ENCODE results near the gene METAP1. TPM values are rescaled to one million over a fixed set of nuclear protein-coding genes. Genes with fewer than 3 reads are reported as not detected.

METAP1 gene
- total and polyA plus RNA-seq, 4 donors = 9.5 to 16.9 (median 13.4) TPM

DNA sequence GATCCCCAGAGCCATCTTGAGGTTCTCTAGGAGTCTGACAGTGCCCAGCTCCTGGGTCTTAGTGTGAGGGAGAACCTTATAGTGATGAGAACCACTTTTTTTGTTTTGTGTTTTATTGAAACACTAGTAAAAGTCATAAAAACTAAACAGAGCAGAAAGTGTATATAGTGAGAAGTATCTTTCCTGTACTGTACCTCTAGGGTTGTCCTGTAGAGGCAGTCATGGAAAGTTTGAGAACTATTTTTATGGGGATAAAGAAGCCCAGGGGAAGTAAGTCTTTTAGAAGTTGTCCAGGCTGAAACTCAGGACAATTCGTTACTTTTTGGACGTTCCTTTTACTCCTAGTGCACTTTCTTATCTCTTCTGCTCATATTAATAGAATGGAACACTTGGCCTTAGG lies 52.2 kb downstream of the METAP1 start:
- no peaks in the 10 kb centered on the region for H3K27me3 ChIP-seq (ENCODE audit: control insufficient read depth in 4 of 4, insufficient read depth in 4 of 4, low read length in 3 of 4)
- DNase-seq (ENCODE audit: low spot score) = no peak
- H3K27ac ChIP-seq (ENCODE audit: low read depth in 1 of 2, low read length in 2 of 2) = no peak overlapping the region
- no peak overlapping the region for H3K9ac ChIP-seq (ENCODE audit: low read depth in 1 of 2, low read length in 2 of 2)
- H3K4me1 ChIP-seq (ENCODE audit: control insufficient read depth in 4 of 4, insufficient read depth in 4 of 4, low read length in 3 of 4) = no peaks in the 10 kb centered on the region
- H3K36me3 ChIP-seq (ENCODE audit: control insufficient read depth in 4 of 4, insufficient read depth in 3 of 4, low read depth in 1 of 4, low read length in 3 of 4) = peaks cover 2 to 20% (median 5%) of the 10 kb centered on the region in 4 donors
- H3K4me3 ChIP-seq (ENCODE audit: low read depth in 1 of 3, low read length in 3 of 3) = no peak overlapping the region
- 91% methylated on average over 2 of the region's 2 CpGs for WGBS
- no peak for TF ChIP-seq SP1 (IDR thresholded peaks at IDR 0.05)
- no peak for TF ChIP-seq HNF4G (IDR thresholded peaks at IDR 0.05)
- no peak for TF ChIP-seq YY1 (IDR thresholded peaks at IDR 0.05)
- H3K9me3 ChIP-seq (ENCODE audit: control insufficient read depth in 4 of 4, low read length in 3 of 4) = no peaks in the 10 kb centered on the region

- no peak for DNase-seq (ENCODE audit: low spot score)
- H3K9ac ChIP-seq (ENCODE audit: low read depth in 1 of 2, low read length in 2 of 2) = no peak overlapping the region
- TF ChIP-seq RXRA (IDR thresholded peaks at IDR 0.05) = no peak
- TF ChIP-seq JUND (IDR thresholded peaks at IDR 0.05) = no peak
- TF ChIP-seq FOXA2 (IDR thresholded peaks at IDR 0.05) = no peak
- TF ChIP-seq, protein P1, sequence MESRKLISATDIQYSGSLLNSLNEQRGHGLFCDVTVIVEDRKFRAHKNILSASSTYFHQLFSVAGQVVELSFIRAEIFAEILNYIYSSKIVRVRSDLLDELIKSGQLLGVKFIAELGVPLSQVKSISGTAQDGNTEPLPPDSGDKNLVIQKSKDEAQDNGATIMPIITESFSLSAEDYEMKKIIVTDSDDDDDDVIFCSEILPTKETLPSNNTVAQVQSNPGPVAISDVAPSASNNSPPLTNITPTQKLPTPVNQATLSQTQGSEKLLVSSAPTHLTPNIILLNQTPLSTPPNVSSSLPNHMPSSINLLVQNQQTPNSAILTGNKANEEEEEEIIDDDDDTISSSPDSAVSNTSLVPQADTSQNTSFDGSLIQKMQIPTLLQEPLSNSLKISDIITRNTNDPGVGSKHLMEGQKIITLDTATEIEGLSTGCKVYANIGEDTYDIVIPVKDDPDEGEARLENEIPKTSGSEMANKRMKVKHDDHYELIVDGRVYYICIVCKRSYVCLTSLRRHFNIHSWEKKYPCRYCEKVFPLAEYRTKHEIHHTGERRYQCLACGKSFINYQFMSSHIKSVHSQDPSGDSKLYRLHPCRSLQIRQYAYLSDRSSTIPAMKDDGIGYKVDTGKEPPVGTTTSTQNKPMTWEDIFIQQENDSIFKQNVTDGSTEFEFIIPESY (IDR thresholded peaks at IDR 0.05) = no peak
- TF ChIP-seq NR2F2 (IDR thresholded peaks at IDR 0.05) = no peak
- TF ChIP-seq FOXA1 (IDR thresholded peaks at IDR 0.05) = no peak
- H3K9me3 ChIP-seq (ENCODE audit: control insufficient read depth in 4 of 4, low read length in 3 of 4) = no peaks in the 10 kb centered on the region
- H3K4me1 ChIP-seq (ENCODE audit: control insufficient read depth in 4 of 4, insufficient read depth in 4 of 4, low read length in 3 of 4) = peaks cover 0 to 5% (median under 1%) of the 10 kb centered on the region in 4 donors
- H3K27me3 ChIP-seq (ENCODE audit: control insufficient read depth in 4 of 4, insufficient read depth in 4 of 4, low read length in 3 of 4) = no peaks in the 10 kb centered on the region
- no peak overlapping the region for H3K4me3 ChIP-seq (ENCODE audit: low read depth in 1 of 3, low read length in 3 of 3)
- no peak overlapping the region for H3K27ac ChIP-seq (ENCODE audit: low read depth in 1 of 2, low read length in 2 of 2)
- peaks cover 2 to 20% (median 7%) of the 10 kb centered on the region in 4 donors for H3K36me3 ChIP-seq (ENCODE audit: control insufficient read depth in 4 of 4, insufficient read depth in 3 of 4, low read depth in 1 of 4, low read length in 3 of 4)
Observed at GRCh38 chr4:99052902-99053301, 57.4 kb downstream of the METAP1 start.

DNA sequence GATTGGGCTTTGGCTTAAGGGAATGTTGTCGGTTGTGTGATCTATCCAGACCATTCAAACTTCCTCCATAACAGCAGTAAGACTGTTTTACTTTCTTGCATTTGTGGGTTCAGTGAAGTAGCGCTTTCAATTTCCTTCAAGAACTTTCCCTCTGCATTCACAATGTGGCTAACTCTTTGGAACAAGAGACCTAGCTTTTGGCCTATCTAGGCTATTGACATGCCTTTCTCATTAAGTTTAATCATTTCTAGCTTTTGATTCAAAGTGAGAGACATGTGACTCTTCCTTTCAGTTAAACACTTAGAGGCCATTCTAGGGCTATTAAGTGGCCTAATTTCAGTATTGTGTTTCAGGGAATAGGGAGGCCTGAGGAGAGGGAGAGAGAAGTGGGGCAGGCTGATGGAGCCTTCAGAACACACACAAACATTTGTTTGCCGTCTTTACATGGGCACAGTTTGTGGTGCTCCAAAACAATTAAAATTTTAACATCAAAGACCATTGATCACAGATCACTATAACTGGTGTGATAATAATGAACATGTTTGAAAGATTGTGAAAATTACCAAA lies 59.0 kb downstream of the METAP1 start:
- peaks cover 0 to 5% (median under 1%) of the 10 kb centered on the region in 4 donors for H3K4me1 ChIP-seq (ENCODE audit: control insufficient read depth in 4 of 4, insufficient read depth in 4 of 4, low read length in 3 of 4)
- H3K27ac ChIP-seq (ENCODE audit: low read depth in 1 of 2, low read length in 2 of 2) = no peak overlapping the region
- H3K9me3 ChIP-seq (ENCODE audit: control insufficient read depth in 4 of 4, low read length in 3 of 4) = no peaks in the 10 kb centered on the region
- no peak for TF ChIP-seq JUND (IDR thresholded peaks at IDR 0.05)
- TF ChIP-seq HNF4A (conservative IDR thresholded peaks at IDR 0.05) = no peak
- TF ChIP-seq, protein P1 (IDR thresholded peaks at IDR 0.05) = no peak
- TF ChIP-seq, protein P2, sequence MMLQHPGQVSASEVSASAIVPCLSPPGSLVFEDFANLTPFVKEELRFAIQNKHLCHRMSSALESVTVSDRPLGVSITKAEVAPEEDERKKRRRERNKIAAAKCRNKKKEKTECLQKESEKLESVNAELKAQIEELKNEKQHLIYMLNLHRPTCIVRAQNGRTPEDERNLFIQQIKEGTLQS (IDR thresholded peaks at IDR 0.05) = no peak
- TF ChIP-seq, protein P3, sequence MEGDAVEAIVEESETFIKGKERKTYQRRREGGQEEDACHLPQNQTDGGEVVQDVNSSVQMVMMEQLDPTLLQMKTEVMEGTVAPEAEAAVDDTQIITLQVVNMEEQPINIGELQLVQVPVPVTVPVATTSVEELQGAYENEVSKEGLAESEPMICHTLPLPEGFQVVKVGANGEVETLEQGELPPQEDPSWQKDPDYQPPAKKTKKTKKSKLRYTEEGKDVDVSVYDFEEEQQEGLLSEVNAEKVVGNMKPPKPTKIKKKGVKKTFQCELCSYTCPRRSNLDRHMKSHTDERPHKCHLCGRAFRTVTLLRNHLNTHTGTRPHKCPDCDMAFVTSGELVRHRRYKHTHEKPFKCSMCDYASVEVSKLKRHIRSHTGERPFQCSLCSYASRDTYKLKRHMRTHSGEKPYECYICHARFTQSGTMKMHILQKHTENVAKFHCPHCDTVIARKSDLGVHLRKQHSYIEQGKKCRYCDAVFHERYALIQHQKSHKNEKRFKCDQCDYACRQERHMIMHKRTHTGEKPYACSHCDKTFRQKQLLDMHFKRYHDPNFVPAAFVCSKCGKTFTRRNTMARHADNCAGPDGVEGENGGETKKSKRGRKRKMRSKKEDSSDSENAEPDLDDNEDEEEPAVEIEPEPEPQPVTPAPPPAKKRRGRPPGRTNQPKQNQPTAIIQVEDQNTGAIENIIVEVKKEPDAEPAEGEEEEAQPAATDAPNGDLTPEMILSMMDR (IDR thresholded peaks at IDR 0.05; ENCODE audit: low read depth, low read length, missing input control) = no peak
- TF ChIP-seq NR2F2 (IDR thresholded peaks at IDR 0.05) = no peak
- no peak for TF ChIP-seq TAF1 (conservative IDR thresholded peaks at IDR 0.05)
- TF ChIP-seq RAD21 (IDR thresholded peaks at IDR 0.05) = no peak
- TF ChIP-seq SP1 (IDR thresholded peaks at IDR 0.05) = no peak
- TF ChIP-seq FOXA1 (IDR thresholded peaks at IDR 0.05) = no peak
- TF ChIP-seq, protein P4, sequence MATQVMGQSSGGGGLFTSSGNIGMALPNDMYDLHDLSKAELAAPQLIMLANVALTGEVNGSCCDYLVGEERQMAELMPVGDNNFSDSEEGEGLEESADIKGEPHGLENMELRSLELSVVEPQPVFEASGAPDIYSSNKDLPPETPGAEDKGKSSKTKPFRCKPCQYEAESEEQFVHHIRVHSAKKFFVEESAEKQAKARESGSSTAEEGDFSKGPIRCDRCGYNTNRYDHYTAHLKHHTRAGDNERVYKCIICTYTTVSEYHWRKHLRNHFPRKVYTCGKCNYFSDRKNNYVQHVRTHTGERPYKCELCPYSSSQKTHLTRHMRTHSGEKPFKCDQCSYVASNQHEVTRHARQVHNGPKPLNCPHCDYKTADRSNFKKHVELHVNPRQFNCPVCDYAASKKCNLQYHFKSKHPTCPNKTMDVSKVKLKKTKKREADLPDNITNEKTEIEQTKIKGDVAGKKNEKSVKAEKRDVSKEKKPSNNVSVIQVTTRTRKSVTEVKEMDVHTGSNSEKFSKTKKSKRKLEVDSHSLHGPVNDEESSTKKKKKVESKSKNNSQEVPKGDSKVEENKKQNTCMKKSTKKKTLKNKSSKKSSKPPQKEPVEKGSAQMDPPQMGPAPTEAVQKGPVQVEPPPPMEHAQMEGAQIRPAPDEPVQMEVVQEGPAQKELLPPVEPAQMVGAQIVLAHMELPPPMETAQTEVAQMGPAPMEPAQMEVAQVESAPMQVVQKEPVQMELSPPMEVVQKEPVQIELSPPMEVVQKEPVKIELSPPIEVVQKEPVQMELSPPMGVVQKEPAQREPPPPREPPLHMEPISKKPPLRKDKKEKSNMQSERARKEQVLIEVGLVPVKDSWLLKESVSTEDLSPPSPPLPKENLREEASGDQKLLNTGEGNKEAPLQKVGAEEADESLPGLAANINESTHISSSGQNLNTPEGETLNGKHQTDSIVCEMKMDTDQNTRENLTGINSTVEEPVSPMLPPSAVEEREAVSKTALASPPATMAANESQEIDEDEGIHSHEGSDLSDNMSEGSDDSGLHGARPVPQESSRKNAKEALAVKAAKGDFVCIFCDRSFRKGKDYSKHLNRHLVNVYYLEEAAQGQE (IDR thresholded peaks at IDR 0.05) = no peak
- TF ChIP-seq, protein P5, sequence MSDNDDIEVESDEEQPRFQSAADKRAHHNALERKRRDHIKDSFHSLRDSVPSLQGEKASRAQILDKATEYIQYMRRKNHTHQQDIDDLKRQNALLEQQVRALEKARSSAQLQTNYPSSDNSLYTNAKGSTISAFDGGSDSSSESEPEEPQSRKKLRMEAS (IDR thresholded peaks at IDR 0.05) = no peak
- no peak for TF ChIP-seq HNF4G (IDR thresholded peaks at IDR 0.05)
- no peak for TF ChIP-seq GABPA (IDR thresholded peaks at IDR 0.05 in 1 of 2, conservative IDR thresholded peaks at IDR 0.05 in 1 of 2)
- no peak for TF ChIP-seq RXRA (IDR thresholded peaks at IDR 0.05)
- 94% methylated on average over 3 of the region's 3 CpGs for WGBS
- DNase-seq (ENCODE audit: low spot score) = no peak
- no peak overlapping the region for H3K9ac ChIP-seq (ENCODE audit: low read depth in 1 of 2, low read length in 2 of 2)
- H3K27me3 ChIP-seq (ENCODE audit: control insufficient read depth in 4 of 4, insufficient read depth in 4 of 4, low read length in 3 of 4) = no peaks in the 10 kb centered on the region
- H3K4me3 ChIP-seq (ENCODE audit: low read depth in 1 of 3, low read length in 3 of 3) = no peak overlapping the region
- peaks cover 0 to 13% (median 7%) of the 10 kb centered on the region in 4 donors for H3K36me3 ChIP-seq (ENCODE audit: control insufficient read depth in 4 of 4, insufficient read depth in 3 of 4, low read depth in 1 of 4, low read length in 3 of 4)

All from liver (tissue), 9 donors.